ENCODE measurements around the gene GRID1.

The GRID1 gene

DNA sequence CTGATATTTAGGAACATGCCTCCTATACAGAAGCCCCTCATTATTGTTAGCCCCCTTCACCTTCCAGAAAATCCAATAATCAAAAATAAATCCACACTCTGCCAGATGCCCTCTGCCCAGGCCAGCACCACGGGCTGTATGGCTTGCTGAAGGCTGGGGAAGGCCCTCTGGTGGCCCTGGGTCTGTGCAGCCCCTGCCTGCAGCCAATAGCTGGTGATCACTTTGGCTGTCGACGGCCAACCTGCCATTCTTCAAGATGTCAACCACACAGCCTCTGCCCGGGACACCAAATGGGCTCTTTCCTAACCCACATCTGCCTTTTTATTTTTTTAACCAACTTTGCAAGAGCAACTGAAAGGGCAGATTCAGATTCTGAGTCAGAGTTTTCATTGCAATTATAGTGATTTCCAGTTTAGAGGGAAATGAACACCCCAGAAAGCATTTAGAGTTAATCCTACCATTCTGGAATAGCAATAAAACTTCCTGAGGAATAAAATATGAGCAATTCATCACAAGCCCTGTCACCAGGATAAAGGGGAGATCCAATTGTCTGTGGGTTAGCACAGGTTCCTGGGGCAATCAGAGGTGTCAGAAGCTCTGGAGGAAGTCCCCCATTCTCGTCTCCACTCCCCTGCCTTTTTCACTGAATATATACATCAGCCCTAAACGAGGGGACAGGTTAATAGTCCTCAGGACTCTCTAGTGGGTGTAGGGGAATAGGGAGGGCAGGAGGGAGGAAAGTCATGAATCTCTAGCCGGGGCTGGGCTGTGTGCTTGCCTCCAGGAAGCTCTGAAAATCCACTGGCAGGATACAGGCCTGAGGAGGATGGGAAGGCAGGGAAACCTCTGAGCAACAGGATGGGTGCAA, 211.3 kb downstream of the GRID1 start:
- DNase-seq, result no peak

DNA sequence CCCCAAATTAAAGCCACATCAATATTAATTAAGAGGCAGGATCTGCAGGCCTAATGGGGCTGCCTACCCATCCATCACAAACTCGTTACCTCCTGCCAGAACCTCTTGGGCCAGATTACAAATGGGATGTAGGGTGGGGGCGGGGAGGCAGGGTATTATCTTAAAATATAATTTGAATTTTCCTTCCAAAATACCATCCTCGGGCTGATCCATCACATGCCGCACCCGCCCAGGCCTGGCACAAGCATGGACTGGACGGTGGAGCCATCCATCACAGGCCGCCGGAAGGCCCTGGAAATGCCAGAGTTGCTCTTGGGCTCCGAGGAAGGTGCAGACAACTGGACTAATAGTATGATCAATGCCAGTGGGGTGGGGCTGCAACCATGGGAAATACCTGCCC, 212.8 kb downstream of the GRID1 start:
- DNase-seq, result no peak

DNA sequence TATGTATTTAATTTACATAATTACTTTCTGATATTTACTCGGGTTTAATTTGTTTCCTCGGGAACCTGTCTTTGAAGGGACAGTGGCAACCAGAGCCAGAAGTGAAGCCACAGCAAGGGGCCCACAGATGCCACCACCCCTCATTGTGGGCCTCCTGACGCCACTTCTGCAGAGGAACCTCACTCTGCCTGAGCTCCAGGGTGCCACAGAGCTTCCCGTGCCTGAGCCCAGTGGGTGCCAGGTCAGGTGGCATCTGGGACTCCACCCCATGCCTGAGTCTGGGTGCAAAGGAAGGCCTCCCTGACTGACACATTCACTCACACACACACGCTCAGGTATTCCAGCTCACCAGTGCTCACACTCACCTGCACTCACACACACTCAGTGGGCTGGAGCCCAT, 213.7 kb downstream of the GRID1 start:
- DNase-seq, result no peak

DNA sequence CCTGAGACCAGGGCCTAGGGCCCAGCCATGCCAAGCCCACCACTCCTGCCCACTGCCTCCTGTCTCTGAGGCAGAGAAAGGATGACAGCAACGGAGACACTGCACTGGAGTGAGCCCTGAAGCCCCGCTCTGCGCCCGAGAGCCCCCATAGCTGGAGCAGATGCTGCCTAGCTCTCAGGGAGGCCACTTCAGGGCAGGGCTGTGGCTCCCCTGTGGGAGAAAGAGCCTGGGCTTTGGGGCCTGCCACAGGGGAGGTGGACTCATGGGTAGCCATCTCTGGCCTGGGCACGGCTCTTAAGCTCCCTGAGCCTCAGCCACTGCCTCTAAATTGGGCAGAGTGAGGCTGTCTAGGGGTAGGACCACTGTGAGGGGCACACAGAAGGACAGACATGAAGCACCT, 214.2 kb downstream of the GRID1 start:
- no peak for DNase-seq

DNA sequence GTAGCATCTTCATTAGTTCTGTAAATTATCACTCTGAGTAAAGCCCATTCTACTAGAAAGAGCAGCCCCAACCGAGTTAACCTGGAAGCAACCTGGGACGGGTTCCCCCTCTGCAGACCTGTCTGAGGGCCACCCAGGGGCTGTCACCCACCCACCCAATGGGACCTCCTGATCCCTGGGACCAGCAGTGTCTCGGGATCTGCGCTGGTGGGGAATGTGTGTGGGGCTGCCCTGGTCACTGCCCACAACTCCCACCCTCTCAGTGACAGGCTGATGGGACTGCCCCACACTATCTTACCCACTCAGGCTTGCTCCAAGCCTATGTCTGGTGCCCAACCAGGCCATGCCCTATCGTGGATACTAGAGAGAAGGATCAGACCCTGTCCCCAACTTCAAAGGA, 215.0 kb downstream of the GRID1 start:
- no peak for DNase-seq

DNA sequence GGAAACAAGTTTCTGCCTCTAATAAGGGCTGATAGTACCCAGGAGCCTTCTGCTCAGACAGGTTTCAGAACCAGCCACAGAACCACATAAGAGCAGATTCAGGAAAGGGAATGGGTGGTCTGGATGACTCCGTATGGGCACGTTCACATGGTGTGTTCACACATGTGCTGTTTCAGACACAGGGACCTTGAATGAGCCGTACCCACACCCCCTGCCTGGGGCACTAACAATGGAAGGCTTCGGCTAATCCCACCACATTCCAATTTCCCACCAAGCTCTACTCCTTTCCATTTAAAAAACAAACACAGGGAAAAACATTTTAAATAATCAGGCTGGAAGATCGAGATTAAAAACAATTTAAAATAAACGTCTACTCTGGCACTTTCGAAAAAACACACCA, 217.3 kb downstream of the GRID1 start:
- no peak for DNase-seq

DNA sequence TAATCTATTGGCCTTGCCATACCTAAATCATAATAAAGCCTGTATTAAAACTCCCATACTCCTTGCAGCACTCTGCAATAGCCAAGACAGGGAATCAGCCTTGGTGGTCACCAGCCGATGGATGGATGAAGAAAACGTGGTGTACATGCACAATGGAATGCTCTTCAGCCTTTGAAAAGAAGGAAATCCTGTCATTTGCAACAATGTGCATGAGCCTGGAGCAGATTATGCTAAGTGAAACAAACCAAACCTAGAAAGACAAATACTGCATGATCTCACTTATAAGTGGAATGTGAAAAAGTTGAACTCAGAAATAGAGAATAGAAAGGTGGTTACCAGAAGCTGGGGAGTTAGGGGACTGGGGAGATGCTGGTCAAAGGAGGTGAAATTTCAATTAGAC, 218.5 kb downstream of the GRID1 start:
- DNase-seq, result no peak

DNA sequence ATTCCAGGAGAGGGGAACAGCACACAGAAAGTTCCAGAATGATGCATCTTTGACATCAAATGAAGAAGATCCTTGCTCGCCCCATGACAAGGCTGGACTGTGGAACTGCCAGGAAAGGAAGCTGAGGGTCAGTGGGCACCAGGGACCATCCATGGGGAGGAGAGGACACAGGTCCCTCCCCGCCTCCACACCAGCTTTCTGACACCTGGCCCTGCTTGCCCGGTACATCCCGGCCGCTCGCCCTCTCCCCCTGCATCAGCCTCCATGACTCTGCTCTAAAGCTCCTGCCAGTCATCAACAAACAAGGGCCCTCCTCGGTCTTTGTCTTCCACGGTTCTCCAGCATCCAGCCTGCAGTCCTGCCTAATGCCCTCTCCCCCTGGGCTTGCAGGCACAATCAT, 222.3 kb downstream of the GRID1 start:
- no peak for DNase-seq

DNA sequence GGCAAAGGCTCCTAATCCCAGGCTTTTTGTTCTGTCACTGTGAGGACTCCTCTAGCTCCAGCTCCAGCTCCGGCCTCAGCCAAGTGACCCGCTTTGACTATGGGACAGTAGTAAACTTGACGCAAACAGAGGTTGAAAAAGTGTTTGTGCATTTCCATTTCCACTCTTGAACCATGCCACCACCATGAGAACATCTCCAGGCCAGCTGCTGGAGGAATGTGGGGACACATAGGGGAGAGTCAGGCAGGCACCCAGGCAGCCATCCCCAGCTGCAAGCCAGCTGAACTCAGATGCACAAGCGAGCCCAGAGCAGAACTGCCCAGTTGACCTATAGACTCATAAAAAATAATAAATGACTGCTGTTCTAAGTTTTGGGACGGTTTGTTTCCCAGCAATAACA, 224.7 kb downstream of the GRID1 start:
- no peak for DNase-seq

DNA sequence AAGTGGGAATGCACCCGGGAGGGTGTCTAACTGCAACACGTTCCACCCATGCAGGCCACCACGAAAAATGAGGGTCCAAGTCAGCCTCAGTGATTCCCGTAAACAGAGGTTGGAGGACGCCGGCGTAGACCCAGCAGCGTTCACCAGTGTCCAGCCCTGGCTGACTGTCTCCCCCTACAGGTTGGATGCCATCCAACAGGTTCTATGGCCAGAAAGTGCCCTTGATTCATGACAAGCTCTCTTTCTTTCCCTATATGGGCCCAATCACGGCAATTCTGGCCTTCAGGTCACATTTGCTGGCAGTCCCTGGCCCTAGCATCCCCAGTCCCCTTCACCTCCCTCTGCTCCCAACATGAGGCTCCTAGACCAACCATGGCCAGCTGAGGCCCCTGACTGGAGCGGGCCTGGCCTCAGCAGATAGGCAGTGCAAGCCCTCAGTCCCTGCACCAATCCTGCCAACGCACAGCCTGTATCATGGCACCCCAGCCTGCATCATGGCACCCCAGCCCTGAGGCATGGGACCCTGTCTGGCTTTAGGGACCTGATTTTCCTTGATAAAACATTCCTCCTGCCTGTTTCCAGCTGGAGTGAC, 227.4 kb downstream of the GRID1 start:
- no peak for DNase-seq

DNA sequence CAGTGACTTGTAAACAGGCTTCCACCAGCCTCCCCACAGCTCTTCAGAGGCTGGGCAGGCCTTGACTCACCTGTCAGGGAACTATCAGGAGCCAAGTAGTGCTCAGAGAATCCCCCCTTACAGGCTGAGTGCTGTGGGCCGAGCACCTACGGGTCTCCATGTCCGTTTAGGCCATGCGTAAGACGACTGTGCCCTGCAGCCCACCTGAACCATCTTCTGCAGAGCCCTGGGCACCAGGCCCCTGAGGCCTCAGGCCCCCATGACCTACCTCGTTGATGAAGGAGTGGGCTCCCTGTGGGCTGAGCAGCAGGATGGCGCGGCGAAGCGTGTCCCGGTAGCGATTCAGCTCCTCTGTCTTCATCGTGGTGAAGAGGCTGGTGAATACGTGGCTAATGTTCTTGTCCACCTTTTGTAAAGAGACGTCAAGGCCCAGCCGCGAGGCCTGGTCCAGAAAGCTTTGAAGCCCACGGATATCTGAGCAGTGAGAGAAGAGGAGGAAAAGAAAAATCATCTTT, 228.0 kb downstream of the GRID1 start:
- no peak for DNase-seq

DNA sequence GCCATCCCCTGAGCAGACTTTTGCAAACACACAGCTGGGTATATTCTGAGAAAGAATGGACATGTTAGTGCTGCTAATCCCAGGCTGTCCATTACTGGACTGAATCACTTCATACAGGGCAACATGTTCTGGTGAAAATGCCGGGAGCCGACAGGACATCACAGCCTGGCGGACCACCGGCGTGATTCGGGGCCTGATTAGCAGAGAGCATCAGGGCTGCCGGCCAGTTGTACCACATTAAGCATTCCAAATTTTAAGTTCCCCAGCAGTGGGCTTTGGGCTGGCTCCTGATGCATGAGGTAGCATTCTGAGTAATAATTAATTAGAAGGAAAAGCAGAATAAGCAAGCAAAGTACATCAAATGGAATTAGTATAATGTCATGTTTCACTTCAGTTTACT, 229.0 kb downstream of the GRID1 start:
- no peak for DNase-seq

DNA sequence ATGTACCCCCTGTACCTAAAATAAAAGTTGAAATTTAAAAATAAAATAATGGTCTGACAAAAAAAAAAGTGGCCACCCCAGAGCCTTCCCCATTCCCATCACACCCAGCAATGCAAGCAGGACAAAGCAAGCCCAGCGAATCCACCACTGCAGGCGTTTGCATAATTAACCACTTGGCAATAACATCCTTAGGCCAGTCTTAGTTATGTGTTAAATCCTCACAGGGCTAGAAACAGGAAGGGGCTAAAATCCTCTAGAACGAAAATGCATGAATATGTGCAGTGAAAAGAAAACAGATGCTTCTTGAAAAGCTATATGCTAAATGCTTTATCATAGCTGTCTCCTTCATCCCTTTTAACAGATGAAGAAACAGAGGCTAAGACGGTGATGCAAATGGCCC, 229.7 kb downstream of the GRID1 start:
- DNase-seq, result no peak

DNA sequence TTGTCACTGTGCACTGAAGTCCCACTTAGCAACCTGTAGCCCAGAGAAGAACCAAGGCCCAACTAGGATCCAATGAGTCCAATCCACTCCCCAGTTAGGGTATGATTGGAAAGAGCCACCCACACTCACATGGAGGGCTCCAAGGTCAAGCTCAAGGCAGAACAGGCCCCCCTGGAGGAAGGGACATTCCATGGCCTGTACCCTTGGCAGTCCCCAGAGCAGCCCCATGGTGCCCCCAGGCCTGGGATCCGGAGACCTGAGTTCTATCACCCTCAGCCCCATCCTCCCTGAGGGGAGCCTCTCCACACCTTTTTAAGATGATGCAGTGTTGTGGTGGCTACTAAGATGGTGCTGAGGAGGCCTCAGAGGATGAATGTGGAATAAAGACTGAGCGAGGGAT, 231.4 kb downstream of the GRID1 start:
- no peak for DNase-seq

DNA sequence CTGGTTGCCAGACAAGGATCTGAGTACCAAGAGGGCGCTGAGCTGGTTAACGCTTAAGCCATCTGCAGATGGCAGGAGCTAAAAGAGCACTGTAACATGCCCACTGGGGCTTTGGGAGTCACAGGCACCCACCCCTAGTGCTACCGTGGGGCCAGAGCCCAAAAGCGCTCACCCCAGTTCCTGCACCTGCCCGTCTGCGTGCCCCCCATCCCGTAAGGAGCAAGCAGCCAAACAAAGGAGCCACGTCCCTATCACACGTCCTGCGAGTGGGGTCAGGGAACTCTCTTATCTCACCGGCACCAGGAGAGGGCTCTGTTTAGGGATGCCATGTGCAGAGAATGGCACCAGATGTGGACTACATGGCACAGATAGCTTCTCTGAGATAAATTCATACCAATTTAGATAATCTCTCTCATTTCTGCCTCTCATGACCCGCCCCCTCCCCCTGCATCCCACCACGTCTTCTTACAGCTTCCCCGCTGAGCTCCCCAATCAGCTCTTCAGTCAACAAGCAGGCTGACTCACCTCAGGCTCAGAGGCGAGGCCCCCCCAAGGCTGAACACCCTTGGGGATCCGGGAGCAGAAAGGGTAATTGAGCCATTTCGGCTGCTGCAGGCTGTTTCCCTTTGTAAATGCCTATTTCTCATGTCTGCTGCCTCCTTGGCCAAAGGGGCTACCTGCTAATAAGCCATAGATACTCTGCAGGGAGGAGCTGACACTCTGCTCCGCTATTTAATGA, 235.7 kb downstream of the GRID1 start:
- no peak for DNase-seq

DNA sequence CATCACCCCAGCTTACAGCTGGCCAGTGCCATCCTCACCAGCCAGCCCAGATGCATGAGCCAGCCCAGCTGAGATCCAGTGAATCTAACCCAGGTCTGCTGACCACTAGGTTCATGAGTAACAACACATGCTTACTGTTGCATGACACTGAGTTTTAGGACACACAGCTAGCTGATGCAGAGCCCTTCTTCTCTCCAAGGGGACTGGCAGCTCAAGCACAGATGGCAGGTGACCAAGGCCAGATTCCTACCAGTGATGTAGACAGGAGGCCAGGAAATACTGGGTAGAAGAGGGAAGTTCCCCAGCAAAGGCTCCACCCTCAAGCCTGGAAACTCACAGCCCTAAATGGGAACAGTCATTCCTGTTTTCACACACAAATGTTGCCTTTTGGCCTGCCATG, 236.6 kb downstream of the GRID1 start:
- DNase-seq, result no peak

DNA sequence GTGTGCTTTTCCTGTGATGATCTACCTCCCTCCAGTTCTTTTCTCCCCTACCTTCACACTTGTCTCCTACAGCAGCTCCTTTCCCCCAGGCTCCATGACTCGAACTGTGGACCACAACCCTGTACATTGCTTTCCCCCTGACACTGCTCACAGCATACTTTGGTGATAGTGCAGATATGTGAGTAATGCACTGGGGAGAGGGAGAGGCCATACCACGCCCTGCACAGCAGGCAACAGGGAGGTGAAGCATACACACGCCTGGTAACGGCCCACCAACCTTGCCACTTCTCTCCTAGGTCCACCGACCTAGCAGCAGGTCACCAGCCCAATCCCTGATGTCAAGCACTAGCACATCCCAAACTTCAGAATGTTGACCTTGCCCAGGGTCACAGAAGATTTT, 238.2 kb downstream of the GRID1 start:
- DNase-seq, result no peak

DNA sequence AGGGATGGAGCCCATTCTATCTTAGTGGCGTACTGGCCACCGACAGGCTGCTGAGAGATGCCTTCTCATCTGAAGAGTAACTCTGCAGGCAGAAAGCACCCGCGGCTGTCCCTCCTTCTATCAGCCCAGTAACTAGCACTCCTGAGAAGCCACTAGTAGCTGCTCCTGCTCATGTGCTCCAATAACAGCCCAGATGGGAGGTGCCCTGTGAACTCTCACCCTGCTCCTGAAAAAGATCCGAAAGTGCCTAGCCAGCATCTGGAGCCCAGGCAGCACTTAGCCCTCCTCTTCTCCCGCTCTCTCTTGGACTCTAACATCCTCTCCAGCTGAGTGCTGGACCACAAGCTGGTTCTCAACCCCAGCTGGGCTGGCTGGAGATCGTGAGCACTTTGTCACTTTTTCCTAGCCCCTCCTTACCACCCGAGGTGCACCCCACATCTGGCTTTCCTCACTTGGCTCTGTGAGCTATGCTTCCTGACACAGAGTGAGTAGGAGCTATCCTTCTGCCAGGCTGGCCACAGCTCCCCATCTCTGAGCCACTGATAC, 239.2 kb downstream of the GRID1 start:
- no peak for DNase-seq

DNA sequence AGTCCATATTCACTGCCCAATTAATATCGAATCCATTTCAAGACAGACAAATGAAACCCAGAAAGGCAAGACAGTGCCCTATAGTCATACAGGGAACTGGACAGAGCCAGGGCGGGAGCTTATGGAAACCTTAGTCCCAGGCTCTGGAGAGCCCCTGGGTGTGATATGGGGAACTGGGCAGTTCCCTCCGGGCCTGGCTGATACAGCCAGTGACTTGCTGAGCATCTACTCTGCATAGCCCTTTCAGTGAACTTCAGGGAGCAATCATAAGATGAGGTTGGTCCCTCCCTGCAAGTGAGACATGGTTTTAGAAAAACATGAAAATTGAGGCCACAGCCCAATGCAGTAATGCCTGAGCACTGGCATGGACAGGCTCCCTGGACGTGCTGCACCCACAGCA, 241.9 kb downstream of the GRID1 start:
- DNase-seq, result no peak

DNA sequence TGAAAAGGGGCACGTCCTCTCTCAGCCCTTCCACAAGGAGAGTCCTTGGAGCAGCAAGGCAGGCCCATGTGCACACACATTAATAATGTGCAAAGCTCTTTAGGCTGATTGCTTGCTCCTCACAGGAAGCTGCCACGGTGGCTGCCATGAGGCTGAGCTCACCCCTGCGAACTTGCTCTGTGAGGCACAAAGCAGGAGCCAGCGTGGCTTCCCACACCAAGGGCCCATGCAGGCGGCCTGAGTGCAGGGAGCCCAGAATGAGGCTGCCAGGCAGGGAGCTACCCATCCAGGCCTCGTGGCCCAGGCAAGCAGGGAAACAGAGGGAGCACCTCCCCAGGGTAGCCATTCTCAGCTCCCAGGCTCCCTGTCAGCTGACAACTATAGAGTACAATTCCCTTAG, 242.9 kb downstream of the GRID1 start:
- no peak for DNase-seq

DNA sequence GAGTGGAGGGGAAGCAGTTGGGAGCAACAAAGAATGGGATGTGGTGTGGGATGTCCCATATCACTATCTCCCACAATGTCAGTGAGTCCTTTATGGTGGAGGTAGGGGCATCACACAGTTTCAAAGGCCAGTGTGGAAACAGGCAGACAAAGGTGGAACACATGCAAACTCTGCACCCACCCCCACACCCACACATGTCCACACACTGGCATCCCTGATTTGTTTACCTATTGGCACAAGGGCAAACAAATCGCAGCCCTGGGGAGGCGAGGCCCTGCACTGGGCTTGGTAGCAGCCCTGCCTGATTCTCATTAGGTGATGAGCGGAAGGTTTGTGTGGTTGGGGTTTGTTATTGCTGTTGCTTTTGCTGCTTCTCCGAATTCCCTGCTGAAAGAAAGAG, 243.3 kb downstream of the GRID1 start:
- no peak for DNase-seq

DNA sequence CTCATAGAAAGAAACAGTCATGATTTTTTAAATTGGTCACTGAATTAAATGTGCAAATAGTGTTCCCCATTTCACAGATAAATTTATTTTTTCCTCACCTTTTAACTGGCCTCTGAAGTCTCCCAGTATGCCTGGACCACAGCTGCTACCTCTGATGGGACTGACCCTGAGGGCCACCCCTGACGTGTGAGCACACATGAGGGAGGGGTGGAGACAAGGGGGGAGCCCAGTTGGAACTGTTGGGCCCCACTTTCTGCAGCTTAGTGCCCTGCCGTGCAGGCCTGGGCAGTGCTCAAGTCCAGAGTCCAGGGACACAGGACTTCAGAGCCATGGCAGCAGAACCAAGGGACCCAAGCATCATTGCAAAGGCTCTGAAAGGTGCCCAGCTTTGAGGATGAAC, 243.9 kb downstream of the GRID1 start:
- DNase-seq, result no peak

DNA sequence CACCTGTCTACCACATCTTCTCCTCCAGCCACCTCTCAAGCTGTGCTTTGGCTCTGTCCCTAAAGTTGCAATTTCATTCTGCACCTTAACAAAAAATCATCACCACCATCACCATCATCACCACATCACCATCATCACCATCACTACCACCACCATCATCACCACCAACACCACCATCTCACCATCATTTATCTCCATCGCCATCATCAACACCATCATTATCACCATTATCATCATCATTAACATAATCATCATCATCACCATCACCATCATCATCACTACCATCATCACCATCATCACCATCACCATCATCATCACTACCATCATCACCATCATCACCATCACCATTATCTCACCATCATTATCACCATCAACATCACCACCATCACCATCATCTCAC, 245.4 kb downstream of the GRID1 start:
- no peak for DNase-seq

DNA sequence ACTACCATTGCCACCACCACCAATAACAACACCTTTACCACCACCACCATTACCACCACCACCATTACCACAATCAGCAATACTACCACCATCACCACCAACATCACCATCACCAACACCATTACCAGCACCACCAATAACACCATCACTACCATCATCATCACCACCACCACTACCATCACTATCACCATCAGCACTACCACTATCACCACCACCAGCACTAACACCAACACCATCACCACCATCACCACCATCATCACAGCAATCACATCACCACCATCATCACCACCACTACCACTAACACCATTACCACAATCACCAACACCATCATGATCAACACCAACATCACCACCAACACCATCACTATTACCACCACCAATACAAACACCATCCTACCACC, 249.5 kb downstream of the GRID1 start:
- DNase-seq, result no peak
